Spleen (tissue), 7 donors: ENCODE measurements around the gene NR2F6.

ENCODE experiments used
- POLR2A ChIP-seq, 3 donors: fragments of 450-650 bp; IDR thresholded peaks; one replicate each; pipeline ENCODE4 v1.5.1; 2017; ENCODE audit warnings: antibody characterized with exemption in 3 of 3, mild to moderate bottlenecking in 1 of 3
- POLR2AphosphoS5 ChIP-seq, 3 donors: sonication (generic); formaldehyde crosslinking; IDR thresholded peaks; one replicate each; pipeline ENCODE4 v1.5.1; 2017; ENCODE audit warnings: antibody characterized with exemption in 3 of 3
- TF ChIP-seq, protein P1 (sequence below), 11 experiments: fragments of 200-600 bp in 7 of 11; fragments of 450-650 bp in 4 of 11; sonication (generic) in 4 of 11; IDR thresholded peaks in 8 of 11; conservative IDR thresholded peaks in 3 of 11; 1 replicate in 7 of 11; 2 replicates in 4 of 11; pipeline versions ENCODE4 v1.4.0 to v1.8.0; 2016 to 2021; ENCODE audit warnings: antibody characterized with exemption in 11 of 11, inconsistent platforms in 4 of 11, mild to moderate bottlenecking in 1 of 11
- donor health status: DM: no; HTN: no; CAD: no; lungs with moderate emphysema.
- donor health status: DM: no; HTN: no; CAD: no.
- donor health status: DM: no; HTN: no; CAD: no.

DNA sequence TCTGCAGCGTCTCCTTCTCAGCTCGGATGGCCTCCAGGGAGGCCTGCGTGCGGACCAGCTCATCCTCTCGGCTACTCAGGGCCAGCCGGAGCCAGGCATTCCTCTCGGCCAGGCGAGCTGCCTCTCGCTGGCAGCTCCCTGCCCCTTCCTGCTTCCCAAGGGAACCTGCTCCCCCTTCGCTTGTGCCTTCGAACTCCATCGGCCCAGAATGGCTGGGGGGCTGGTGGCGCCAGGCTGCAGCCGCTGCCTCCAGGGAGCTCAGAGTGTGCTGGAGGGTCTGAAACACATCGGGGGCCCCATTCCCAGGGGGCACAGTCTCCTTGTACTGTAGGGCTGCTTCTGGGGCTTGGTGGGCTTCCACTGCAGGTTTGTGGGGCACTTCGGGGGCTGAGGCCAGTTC lies 16.8 kb upstream of the NR2F6 start:
- TF ChIP-seq, protein P1, sequence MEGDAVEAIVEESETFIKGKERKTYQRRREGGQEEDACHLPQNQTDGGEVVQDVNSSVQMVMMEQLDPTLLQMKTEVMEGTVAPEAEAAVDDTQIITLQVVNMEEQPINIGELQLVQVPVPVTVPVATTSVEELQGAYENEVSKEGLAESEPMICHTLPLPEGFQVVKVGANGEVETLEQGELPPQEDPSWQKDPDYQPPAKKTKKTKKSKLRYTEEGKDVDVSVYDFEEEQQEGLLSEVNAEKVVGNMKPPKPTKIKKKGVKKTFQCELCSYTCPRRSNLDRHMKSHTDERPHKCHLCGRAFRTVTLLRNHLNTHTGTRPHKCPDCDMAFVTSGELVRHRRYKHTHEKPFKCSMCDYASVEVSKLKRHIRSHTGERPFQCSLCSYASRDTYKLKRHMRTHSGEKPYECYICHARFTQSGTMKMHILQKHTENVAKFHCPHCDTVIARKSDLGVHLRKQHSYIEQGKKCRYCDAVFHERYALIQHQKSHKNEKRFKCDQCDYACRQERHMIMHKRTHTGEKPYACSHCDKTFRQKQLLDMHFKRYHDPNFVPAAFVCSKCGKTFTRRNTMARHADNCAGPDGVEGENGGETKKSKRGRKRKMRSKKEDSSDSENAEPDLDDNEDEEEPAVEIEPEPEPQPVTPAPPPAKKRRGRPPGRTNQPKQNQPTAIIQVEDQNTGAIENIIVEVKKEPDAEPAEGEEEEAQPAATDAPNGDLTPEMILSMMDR (IDR thresholded peaks at IDR 0.05 in 8 of 11, conservative IDR thresholded peaks at IDR 0.05 in 3 of 11), result no peak
- TF ChIP-seq POLR2A (IDR thresholded peaks at IDR 0.05), result no peak
- peak in 1 of 3 donors; percentile 16 for TF ChIP-seq POLR2AphosphoS5 (IDR thresholded peaks at IDR 0.05)
